GM12875 (cell line): ENCODE data around the gene SLC17A8.
"Not testable (repeated sequence)": the region's sequence is repeated elsewhere in the genome, so short reads cannot be mapped to it uniquely, and the experiment has no call there.

Experiments
- H3K4me3 ChIP-seq: one replicate; pipeline ENCODE4 v1.5.1; 2011; ENCODE audit warnings: low read depth, low read length, control low read depth
- CTCF ChIP-seq: IDR thresholded peaks from 2 replicates; pipeline ENCODE4 v1.5.1; 2011; ENCODE audit warnings: low read depth, mild to moderate bottlenecking, control low read depth, inconsistent platforms, low read length, moderate library complexity, borderline replicate concordance; ENCODE audit not compliant: insufficient read depth

The SLC17A8 gene

GRCh38 chr12:100331871-100332270 is 25.0 kb upstream of the SLC17A8 start:
- H3K4me3 ChIP-seq = no peak overlapping the region
- TF ChIP-seq CTCF = no peak

GRCh38 chr12:100332852-100333251 is 24.0 kb upstream of the SLC17A8 start:
- no peak overlapping the region for H3K4me3 ChIP-seq
- no peak for TF ChIP-seq CTCF

GRCh38 chr12:100337299-100337698 is 19.6 kb upstream of the SLC17A8 start:
- no peak for TF ChIP-seq CTCF
- H3K4me3 ChIP-seq = no peak overlapping the region

GRCh38 chr12:100337727-100338126 is 19.1 kb upstream of the SLC17A8 start:
- TF ChIP-seq CTCF = no peak
- no peak overlapping the region for H3K4me3 ChIP-seq

GRCh38 chr12:100339071-100339470 is 17.8 kb upstream of the SLC17A8 start:
- H3K4me3 ChIP-seq = no peak overlapping the region
- TF ChIP-seq CTCF = no peak

GRCh38 chr12:100342897-100343296 is 14.0 kb upstream of the SLC17A8 start:
- H3K4me3 ChIP-seq = not testable (repeated sequence)

GRCh38 chr12:100344351-100344750 is 12.5 kb upstream of the SLC17A8 start:
- not testable (repeated sequence) for H3K4me3 ChIP-seq

GRCh38 chr12:100345020-100345767 is 11.7 kb upstream of the SLC17A8 start:
- H3K4me3 ChIP-seq = no peak overlapping the region

More at GRCh38 chr12:100345020-100345767, 11.7 kb upstream of the SLC17A8 start:
- TF ChIP-seq CTCF = no peak
